Heart right ventricle (tissue), 16 donors: Measurements from ENCODE around the gene SIL1. TPM values are rescaled to one million over a fixed set of nuclear protein-coding genes. Genes with fewer than 3 reads are reported as not detected.
A peak's percentile ranks its signal among the peaks of the same experiment; 100 is the strongest.

Experiments used
- ATAC-seq, 8 donors: fragments of 200-7000 bp; cut with Tn5 transposase; one replicate each; pipeline ENCODE4 v1.9.1; 2020; ENCODE audit warnings: mild to moderate bottlenecking in 8 of 8, moderate library complexity in 8 of 8, moderate number of reproducible peaks in 1 of 8
- DNase-seq, 2 donors: peaks; one replicate each; pipeline ENCODE4 v3.0.0-alpha.2; 2020
- H3K27ac ChIP-seq, 10 donors: fragments of 200-600 bp; sonication (generic) in 2 of 10; one replicate each; pipeline versions ENCODE4 v1.5.0 to v1.8.0; 2020 to 2022; ENCODE audit warnings: mild to moderate bottlenecking in 3 of 10
- H3K27me3 ChIP-seq, 7 donors: fragments of 200-600 bp; one replicate each; pipeline ENCODE4 v1.8.0; 2021 to 2022; ENCODE audit warnings: mild to moderate bottlenecking in 2 of 7
- H3K36me3 ChIP-seq, 9 donors: fragments of 200-600 bp; sonication (generic) in 1 of 9; one replicate each; pipeline versions ENCODE4 v1.5.0 to v1.8.0; 2020 to 2022; ENCODE audit warnings: mild to moderate bottlenecking in 2 of 9
- H3K4me1 ChIP-seq, 9 donors: fragments of 200-600 bp; sonication (generic) in 1 of 9; one replicate each; pipeline versions ENCODE4 v1.5.0 to v1.8.0; 2020 to 2022; ENCODE audit warnings: mild to moderate bottlenecking in 4 of 9
- H3K4me3 ChIP-seq, 10 donors: fragments of 200-600 bp; sonication (generic) in 2 of 10; one replicate each; pipeline versions ENCODE4 v1.5.0 to v1.8.0; 2020 to 2022; ENCODE audit warnings: mild to moderate bottlenecking in 7 of 10, moderate library complexity in 2 of 10
- H3K9me3 ChIP-seq, 11 donors: fragments of 200-600 bp in 10 of 11; sonication (generic) in 2 of 11; one replicate each; pipeline versions ENCODE4 v1.5.0 to v1.8.0; 2013 to 2022; ENCODE audit warnings: mild to moderate bottlenecking in 2 of 11, control low read depth in 1 of 11, moderate library complexity in 1 of 11
- WGBS, 2 donors: extraction: QIAGEN DNeasy Blood & Tissue Kit; methylation state at CpG; one replicate each; pipeline ENCODE4 v1.1.7; 2013; ENCODE audit warnings: inconsistent platforms in 1 of 2; 5-methylcytosine and 5-hydroxymethylcytosine counted together
- intact Hi-C, 10 donors: fragments of 100-400 bp; cut with DNase I; formaldehyde crosslinking; loops; one replicate each; pipeline versions ENCODE4 v1.11.1 to v1.14.2; 2022
- polyA plus RNA-seq, 2 donors: library from polyadenylated mRNA; stranded (reverse); fragments of 200-250 nt; gene quantifications; one replicate each; pipeline ENCODE4 v1.2.3, GENCODE V29; 2013
- total RNA-seq, 10 donors: library from RNA; stranded (reverse); fragmentation: NEBNext Ultra II Directional in 3 of 10; extraction: Animal tissue kit (Norgen Biotek cat#: 25700) in 3 of 10; gene quantifications; one replicate each; pipeline versions ENCODE4 v1.2.1 to v1.2.4, GENCODE V29; 2021 to 2023
- TF ChIP-seq, protein P1 (sequence below), 9 donors: fragments of 200-600 bp; sonication (generic) in 2 of 9; IDR thresholded peaks; one replicate each; pipeline versions ENCODE4 v1.5.0 to v1.8.0; 2021 to 2022; ENCODE audit warnings: antibody characterized with exemption in 9 of 9, mild to moderate bottlenecking in 5 of 9, moderate library complexity in 1 of 9
- donor health status: Arrhythmogenic right ventricular cardiomyopathy.
- donor health status: ischemic (EF 13 %, LVEDD 7.1; RV severe dilation, severe dysfunction).
- donor health status: healthy with polysubstance abuse.
- donor health status: DM: no; HTN: yes; CAD: no.
- donor health status: DM: no; HTN: no; CAD: no.
- donor health status: ischemic (EF 25% LVEDD 6.9; RV normal size, moderate dysfunction).
- donor health status: ischemic (EF 25% LVEDD 5.7; RV mildly dilated, moderate dysfunction).
- donor health status: healthy.
- donor health status: DM: yes; HTN: yes; CAD: no.
- donor health status: Ischemic cardiomyopathy.
- donor health status: ischemic (EF 35%, LVEDD 5.7; RV mildly dilated, moderate dysfunction).
- donor health status: nonischemic (EF 11% LVEDD 7.7; RV severe dilation, severe dysfunction).
- donor health status: DM: yes; HTN: yes; CAD: no.
- donor health status: PGD.
- donor health status: ischemic (EF 29% LVEDD 5.4; RV normal size, mild dysfunction).
- donor health status: nonischemic (EF 23%, LVEDD 6.1; RV moderate dilation, normal function).

SIL1 gene
- total and polyA plus RNA-seq, 12 donors, result 26.7 to 94.7 (median 44.3) TPM

DNA sequence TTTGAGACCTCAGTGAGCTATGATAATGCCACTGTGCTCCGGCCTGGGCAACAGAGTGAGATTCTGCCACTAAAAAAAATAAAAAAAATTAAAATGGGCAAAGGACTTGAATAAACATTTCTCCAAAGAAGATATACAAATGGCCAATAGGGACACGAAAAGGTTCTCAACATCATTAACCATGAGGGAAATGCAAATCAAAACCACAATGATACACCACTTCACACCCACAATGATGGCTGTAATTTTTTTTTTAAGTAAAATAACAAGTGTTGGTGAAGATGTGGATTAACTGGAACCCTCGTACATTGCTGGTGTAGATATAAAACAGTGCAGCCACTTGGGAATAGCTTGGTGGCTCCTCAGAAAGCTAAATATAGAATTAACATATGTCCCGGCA is 68.0 kb downstream of the SIL1 start:
- H3K27ac ChIP-seq, result peak overlapping the region in 9 of 10 donors; percentile 73 to 94 (median 89)
- H3K4me1 ChIP-seq, result peaks cover 19 to 67% (median 53%) of the 10 kb centered on the region in 9 donors
- no peaks in the 10 kb centered on the region for H3K27me3 ChIP-seq
- intact Hi-C loops, result loop anchor here in 2 of 10 donors (1.0 to 10.0 kb wide), 2 partner anchors 47 to 155 kb away; no protein-coding TSS in a partner anchor
- peaks cover 0 to 22% (median 0%) of the 10 kb centered on the region in 9 donors for H3K36me3 ChIP-seq
- DNase-seq, result no peak
- 71 to 72% methylated on average over 4 of the region's 4 CpGs for WGBS, 2 donors
- H3K9me3 ChIP-seq, result no peaks in the 10 kb centered on the region
- TF ChIP-seq, protein P1, sequence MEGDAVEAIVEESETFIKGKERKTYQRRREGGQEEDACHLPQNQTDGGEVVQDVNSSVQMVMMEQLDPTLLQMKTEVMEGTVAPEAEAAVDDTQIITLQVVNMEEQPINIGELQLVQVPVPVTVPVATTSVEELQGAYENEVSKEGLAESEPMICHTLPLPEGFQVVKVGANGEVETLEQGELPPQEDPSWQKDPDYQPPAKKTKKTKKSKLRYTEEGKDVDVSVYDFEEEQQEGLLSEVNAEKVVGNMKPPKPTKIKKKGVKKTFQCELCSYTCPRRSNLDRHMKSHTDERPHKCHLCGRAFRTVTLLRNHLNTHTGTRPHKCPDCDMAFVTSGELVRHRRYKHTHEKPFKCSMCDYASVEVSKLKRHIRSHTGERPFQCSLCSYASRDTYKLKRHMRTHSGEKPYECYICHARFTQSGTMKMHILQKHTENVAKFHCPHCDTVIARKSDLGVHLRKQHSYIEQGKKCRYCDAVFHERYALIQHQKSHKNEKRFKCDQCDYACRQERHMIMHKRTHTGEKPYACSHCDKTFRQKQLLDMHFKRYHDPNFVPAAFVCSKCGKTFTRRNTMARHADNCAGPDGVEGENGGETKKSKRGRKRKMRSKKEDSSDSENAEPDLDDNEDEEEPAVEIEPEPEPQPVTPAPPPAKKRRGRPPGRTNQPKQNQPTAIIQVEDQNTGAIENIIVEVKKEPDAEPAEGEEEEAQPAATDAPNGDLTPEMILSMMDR (IDR thresholded peaks at IDR 0.05), result no peak
- ATAC-seq, result no peak
- no peak overlapping the region for H3K4me3 ChIP-seq

DNA sequence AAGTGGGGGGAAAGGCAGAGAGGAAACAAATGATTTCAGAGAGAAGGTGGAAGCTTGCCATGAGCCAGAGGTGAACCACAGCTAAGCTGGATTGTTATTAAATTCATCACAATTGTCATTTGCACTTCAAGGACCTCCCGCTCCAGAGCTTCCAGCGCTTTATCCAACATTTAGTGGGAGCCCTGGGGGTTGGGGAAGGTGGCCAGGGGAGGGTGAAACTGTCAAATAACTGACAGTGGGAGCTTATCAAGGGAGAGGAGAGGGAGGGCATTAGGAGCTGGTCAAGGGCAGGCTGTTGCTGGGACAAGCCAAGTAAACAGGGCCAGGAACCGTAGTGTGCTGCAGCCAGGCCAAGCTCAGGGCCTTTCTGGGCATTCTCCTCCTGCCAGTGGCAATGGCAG is 71.5 kb downstream of the SIL1 start:
- peak; percentile 72 to 94 (median 86) for ATAC-seq

DNA sequence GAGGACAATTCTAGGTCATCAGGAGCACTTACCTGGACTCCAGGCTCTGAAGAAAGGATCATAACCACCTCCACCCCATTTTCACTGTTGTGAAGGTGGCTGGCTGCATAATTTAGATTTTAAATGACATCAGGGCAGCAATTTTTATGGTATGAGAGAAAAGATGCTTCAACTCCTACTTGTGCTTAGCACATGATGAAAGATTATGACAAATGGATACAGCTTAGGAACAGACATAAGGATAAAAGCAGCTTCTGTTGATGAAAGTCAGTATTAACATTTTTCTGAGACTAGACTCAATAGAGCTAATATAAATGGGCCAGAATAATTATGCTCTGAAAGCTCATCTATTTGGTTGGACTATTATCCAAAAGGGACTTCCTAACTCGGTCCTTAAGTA is 72.2 kb downstream of the SIL1 start:
- WGBS, 2 donors, result 67 to 83% methylated on average over 1 of the region's 1 CpG
- Histone ChIP-seq H3K9me3 (no peaks in the 10 kb centered on the region), H3K36me3 (peaks cover 0 to 39% (median 0%) of the 10 kb centered on the region in 9 donors), H3K4me1 (peaks cover 6 to 50% (median 30%) of the 10 kb centered on the region in 9 donors), H3K27me3 (no peaks in the 10 kb centered on the region), H3K27ac (peak overlapping the region; percentile 52 to 88 (median 83)), H3K4me3 (no peak overlapping the region)
- no peak for DNase-seq
- TF ChIP-seq, protein P1 (IDR thresholded peaks at IDR 0.05), result no peak
- no peak for ATAC-seq
- intact Hi-C loops, result loop anchor here in 1 of 10 donors (2.0 kb wide), 1 partner anchor 199 kb away; no protein-coding TSS in a partner anchor

More for the DNA sequence above, 71.5 kb downstream of the SIL1 start:
- Histone ChIP-seq H3K4me1 (peaks cover 8 to 51% (median 37%) of the 10 kb centered on the region in 9 donors), H3K27ac (peak overlapping the region; percentile 52 to 88 (median 83)), H3K9me3 (no peaks in the 10 kb centered on the region), H3K36me3 (peaks cover 0 to 38% (median 0%) of the 10 kb centered on the region in 9 donors), H3K27me3 (no peaks in the 10 kb centered on the region), H3K4me3 (no peak overlapping the region)
- intact Hi-C loops, result loop anchor here in 1 of 10 donors (2.0 kb wide), 1 partner anchor 200 kb away; no protein-coding TSS in a partner anchor
- peak; percentile 60 to 64 for DNase-seq
- TF ChIP-seq, protein P1 (IDR thresholded peaks at IDR 0.05), result no peak
- WGBS, 2 donors, result 29 to 59% methylated on average over 3 of the region's 3 CpGs

DNA sequence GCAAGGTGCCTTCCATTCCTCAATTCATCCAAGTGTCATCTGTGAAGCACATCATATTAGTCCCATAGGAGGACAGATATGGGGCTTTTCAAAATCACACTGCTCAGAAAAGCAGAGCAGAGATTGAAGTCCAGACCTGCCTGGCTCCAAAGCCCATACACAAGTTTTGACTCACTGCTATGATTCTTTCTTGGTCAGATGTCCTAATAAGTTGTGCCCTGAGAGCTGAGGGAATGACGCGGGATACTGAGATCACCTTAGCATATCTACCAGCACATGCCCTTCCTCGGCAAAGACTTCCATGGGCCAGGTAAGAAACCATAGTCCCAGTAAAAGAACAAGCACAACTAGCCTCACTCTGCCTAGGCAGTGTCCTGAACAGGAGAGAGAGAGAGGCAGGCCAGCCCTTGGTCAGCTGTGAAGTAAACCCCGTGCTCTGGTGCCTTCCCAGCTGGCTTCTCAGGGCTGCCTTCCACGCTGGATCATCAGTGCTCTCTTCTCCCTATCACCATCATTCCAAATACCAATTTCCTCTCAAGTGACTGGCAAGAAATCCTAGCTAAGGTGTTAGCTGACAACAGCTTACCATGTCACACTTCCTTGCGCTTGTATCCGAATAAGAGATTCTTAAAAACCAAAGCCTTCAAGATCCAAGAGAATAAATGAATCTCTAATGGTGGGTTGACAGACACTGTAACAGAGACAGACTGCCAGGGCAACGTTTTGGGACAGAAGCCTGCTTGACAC is 73.2 kb downstream of the SIL1 start:
- H3K9me3 ChIP-seq, result no peaks in the 10 kb centered on the region
- peaks cover 0 to 50% (median 2%) of the 10 kb centered on the region in 9 donors for H3K36me3 ChIP-seq
- peak overlapping the region in 8 of 10 donors; percentile 38 to 88 (median 79) for H3K27ac ChIP-seq
- no peaks in the 10 kb centered on the region for H3K27me3 ChIP-seq
- DNase-seq, result no peak
- intact Hi-C loops, result no loop called here
- peak in 2 of 8 donors; percentile 34 to 43 for ATAC-seq
- no peak overlapping the region for H3K4me3 ChIP-seq
- peaks cover 9 to 50% (median 23%) of the 10 kb centered on the region in 9 donors for H3K4me1 ChIP-seq
- TF ChIP-seq, protein P1 (IDR thresholded peaks at IDR 0.05), result no peak
- WGBS, 2 donors, result 63 to 71% methylated on average over 8 of the region's 8 CpGs
